Right lobe of liver (tissue), 6 donors: ENCODE results near the gene MAGEC2. TPM values are rescaled to one million over a fixed set of nuclear protein-coding genes. Genes with fewer than 3 reads are reported as not detected.

Experiments used
- ATAC-seq, 4 donors: fragments of 200-7000 bp; cut with Tn5 transposase; one replicate each; pipeline ENCODE4 v1.9.1; 2020; ENCODE audit warnings: mild to moderate bottlenecking in 4 of 4, moderate library complexity in 4 of 4
- DNase-seq, 3 donors: peaks; one replicate each; pipeline ENCODE4 v3.0.0-alpha.2; 2020
- H3K27ac ChIP-seq, 3 donors: fragments of 200-600 bp; one replicate each; pipeline ENCODE4 v1.8.0; 2022
- H3K27me3 ChIP-seq, 2 donors: fragments of 200-600 bp; one replicate each; pipeline ENCODE4 v1.8.0; 2022
- H3K36me3 ChIP-seq, 4 donors: fragments of 200-600 bp; sonication (generic) in 1 of 4; one replicate each; pipeline versions ENCODE4 v1.5.1 to v1.8.0; 2017 to 2022; ENCODE audit warnings: control low read depth in 1 of 4
- H3K4me1 ChIP-seq, 4 donors: fragments of 200-600 bp; sonication (generic) in 1 of 4; one replicate each; pipeline versions ENCODE4 v1.5.1 to v1.8.0; 2017 to 2022; ENCODE audit warnings: control low read depth in 1 of 4
- H3K4me3 ChIP-seq, 3 donors: fragments of 200-600 bp; one replicate each; pipeline ENCODE4 v1.8.0; 2022
- H3K9me3 ChIP-seq, 4 donors: fragments of 200-600 bp; sonication (generic) in 1 of 4; one replicate each; pipeline versions ENCODE4 v1.5.1 to v1.8.0; 2017 to 2022; ENCODE audit warnings: control low read depth in 1 of 4
- CTCF ChIP-seq, 4 donors: fragments of 200-600 bp in 3 of 4; fragments of 450-650 bp in 1 of 4; IDR thresholded peaks; one replicate each; pipeline versions ENCODE4 v1.5.1 to v1.8.0; 2016 to 2022; ENCODE audit warnings: antibody characterized with exemption in 4 of 4, mild to moderate bottlenecking in 2 of 4
- POLR2A ChIP-seq: fragments of 450-650 bp; IDR thresholded peaks from one replicate; pipeline ENCODE4 v1.6.1; 2017; ENCODE audit warnings: antibody characterized with exemption, mild to moderate bottlenecking
- WGBS: methylation state at CpG from one replicate; pipeline ENCODE4 v1.1.6; 2018; ENCODE audit warnings: low coverage, low lambda C conversion rate; ENCODE audit not compliant: insufficient coverage; ENCODE audit errors: missing lambda C conversion rate; 5-methylcytosine and 5-hydroxymethylcytosine counted together
- intact Hi-C, 2 donors: fragments of 100-400 bp; cut with DNase I; formaldehyde crosslinking; loops; one replicate each; pipeline versions ENCODE4 v1.11.2 to v1.14.1; 2022
- long read RNA-seq: library from polyadenylated mRNA; unstranded; transcript quantifications from one replicate; pipeline ENCODE4 v2.0.0, GENCODE V29; 2019
- total RNA-seq, 6 experiments: library from RNA; depleted of rRNA in 2 of 6; stranded (reverse); fragments of >200 nt in 2 of 6; fragmentation: NEBNext Ultra II Directional in 3 of 6; extraction: Animal tissue kit (Norgen Biotek cat#: 25700) in 3 of 6; gene quantifications; one replicate each; pipeline versions ENCODE4 v1.1.0 to v1.2.4, GENCODE V29; 2016 to 2023
- donor health status: DM: no; HTN: yes; CAD: no.
- donor health status: DM: no; HTN: no; CAD: no.
- donor health status: DM: no; HTN: no; CAD: no.
- donor health status: DM: no; HTN: yes; CAD: no.
- donor health status: DM: no; HTN: yes; CAD: no.

Gene MAGEC2
- not detected for total RNA-seq
- long read RNA-seq: 0 reads

- intact Hi-C loops: no loop called here
- H3K27me3 ChIP-seq: no peaks in the 10 kb centered on the region
- 78% methylated on average over 12 of the region's 28 CpGs for WGBS
- H3K27ac ChIP-seq: no peak within 1 kb of the TSS
- H3K9me3 ChIP-seq: no peaks in the 10 kb centered on the region
- DNase-seq (no peak), ATAC-seq (no peak)
- H3K4me1 ChIP-seq: no peaks in the 10 kb centered on the region
- TF ChIP-seq CTCF (IDR thresholded peaks at IDR 0.05) (no peak), POLR2A (no peak)
- no peaks in the 10 kb centered on the region for H3K36me3 ChIP-seq
- no peak within 1 kb of the TSS for H3K4me3 ChIP-seq
Observed at GRCh38 chrX:142204522-142205433, at the start of gene MAGEC2. Gene MAGEC2, minus strand, starts transcription at chrX:142205290. Its CDS starts 1,303 bp downstream, at chrX:142203987.

GRCh38 chrX:142251680-142252079 is 46.6 kb upstream of the MAGEC2 start:
- Histone ChIP-seq H3K4me1 (no peaks in the 10 kb centered on the region), H3K36me3 (no peaks in the 10 kb centered on the region), H3K27me3 (no peaks in the 10 kb centered on the region), H3K27ac (no peak overlapping the region), H3K9me3 (no peaks in the 10 kb centered on the region), H3K4me3 (no peak overlapping the region)
- intact Hi-C loops: no loop called here
- ATAC-seq: peak in 1 of 4 donors; percentile 26
- no peak for DNase-seq
- whole genome bisulfite sequencing: 43% methylated on average over 4 of the region's 4 CpGs
- TF ChIP-seq CTCF (IDR thresholded peaks at IDR 0.05) (no peak), POLR2A (no peak)

GRCh38 chrX:142251202-142251601 is 46.1 kb upstream of the MAGEC2 start:
- Histone ChIP-seq H3K9me3 (no peaks in the 10 kb centered on the region), H3K27me3 (no peaks in the 10 kb centered on the region), H3K27ac (no peak overlapping the region), H3K4me3 (no peak overlapping the region), H3K36me3 (no peaks in the 10 kb centered on the region), H3K4me1 (no peaks in the 10 kb centered on the region)
- no peak for ATAC-seq
- DNase-seq: no peak
- intact Hi-C loops: no loop called here
- WGBS: 32% methylated on average over 4 of the region's 4 CpGs
- TF ChIP-seq POLR2A: no peak
- TF ChIP-seq CTCF (IDR thresholded peaks at IDR 0.05): no peak

GRCh38 chrX:142250502-142250901 is 45.4 kb upstream of the MAGEC2 start:
- Histone ChIP-seq H3K27ac (no peak overlapping the region), H3K27me3 (no peaks in the 10 kb centered on the region), H3K4me3 (no peak overlapping the region), H3K36me3 (no peaks in the 10 kb centered on the region), H3K4me1 (no peaks in the 10 kb centered on the region), H3K9me3 (no peaks in the 10 kb centered on the region)
- intact Hi-C loops: no loop called here
- ATAC-seq: no peak
- no peak for DNase-seq
- TF ChIP-seq CTCF (IDR thresholded peaks at IDR 0.05) (no peak), POLR2A (no peak)
- WGBS: 29% methylated on average over 1 of the region's 4 CpGs
